ENCODE measurements around the gene OR5P2. TPM values are rescaled to one million over a fixed set of nuclear protein-coding genes. Genes with fewer than 3 reads are reported as not detected.
"Not testable (repeated sequence)": the region's sequence is repeated elsewhere in the genome, so short reads cannot be mapped to it uniquely, and the experiment has no call there.

The OR5P2 gene
- total RNA-seq, 3 donors from 2014 or later (not counting 1 experiment from before 2014, with no cell fraction given) = not detected

DNA sequence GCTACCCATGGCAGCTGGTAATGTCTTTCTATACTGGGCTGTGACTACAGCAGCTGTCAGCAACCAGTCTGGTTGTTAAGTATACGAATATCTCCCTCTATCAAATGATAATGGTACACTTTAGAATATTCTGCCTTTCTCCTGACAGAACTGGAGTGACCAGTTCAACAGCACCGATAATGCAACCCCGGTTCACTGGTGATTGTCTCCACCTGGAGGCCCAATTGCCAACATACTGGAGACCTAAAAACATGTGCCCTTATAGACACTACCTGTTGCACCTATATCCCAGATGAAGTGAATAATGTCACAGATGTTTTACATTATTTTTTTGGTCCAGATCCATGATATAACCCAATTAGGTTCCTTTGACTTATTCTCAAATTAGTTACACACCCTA, 21.1 kb downstream of the OR5P2 start:
- Mint-ChIP-seq H3K4me1 (no peaks in the 10 kb centered on the region), H3K36me3 (no peaks in the 10 kb centered on the region), H3K27me3 (ENCODE audit: low read depth in 2 of 2) (no peaks in the 10 kb centered on the region), H3K4me3 (no peak overlapping the region), H3K27ac (no peak overlapping the region), H3K9me3 (peaks cover 0 to 2% of the 10 kb centered on the region in 2 donors)
- Histone ChIP-seq H3K36me3 (ENCODE audit: control insufficient read depth, insufficient read depth, low read length) (no peaks in the 10 kb centered on the region), H3K9me3 (ENCODE audit: control insufficient read depth, insufficient read depth, low read length) (peaks cover 3% of the 10 kb centered on the region), H3K4me1 (ENCODE audit: control insufficient read depth, insufficient read depth, low read length) (no peaks in the 10 kb centered on the region), H3K27ac (ENCODE audit: low read length) (no peak overlapping the region), H3K4me3 (ENCODE audit: low read length) (no peak overlapping the region), H3K27me3 (ENCODE audit: control insufficient read depth, insufficient read depth, low read length) (no peaks in the 10 kb centered on the region)
- TF ChIP-seq, protein P1, sequence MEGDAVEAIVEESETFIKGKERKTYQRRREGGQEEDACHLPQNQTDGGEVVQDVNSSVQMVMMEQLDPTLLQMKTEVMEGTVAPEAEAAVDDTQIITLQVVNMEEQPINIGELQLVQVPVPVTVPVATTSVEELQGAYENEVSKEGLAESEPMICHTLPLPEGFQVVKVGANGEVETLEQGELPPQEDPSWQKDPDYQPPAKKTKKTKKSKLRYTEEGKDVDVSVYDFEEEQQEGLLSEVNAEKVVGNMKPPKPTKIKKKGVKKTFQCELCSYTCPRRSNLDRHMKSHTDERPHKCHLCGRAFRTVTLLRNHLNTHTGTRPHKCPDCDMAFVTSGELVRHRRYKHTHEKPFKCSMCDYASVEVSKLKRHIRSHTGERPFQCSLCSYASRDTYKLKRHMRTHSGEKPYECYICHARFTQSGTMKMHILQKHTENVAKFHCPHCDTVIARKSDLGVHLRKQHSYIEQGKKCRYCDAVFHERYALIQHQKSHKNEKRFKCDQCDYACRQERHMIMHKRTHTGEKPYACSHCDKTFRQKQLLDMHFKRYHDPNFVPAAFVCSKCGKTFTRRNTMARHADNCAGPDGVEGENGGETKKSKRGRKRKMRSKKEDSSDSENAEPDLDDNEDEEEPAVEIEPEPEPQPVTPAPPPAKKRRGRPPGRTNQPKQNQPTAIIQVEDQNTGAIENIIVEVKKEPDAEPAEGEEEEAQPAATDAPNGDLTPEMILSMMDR (IDR thresholded peaks at IDR 0.05) = no peak
- ATAC-seq = no peak
- WGBS (ENCODE audit: insufficient coverage) = 84% methylated on average over 3 of the region's 3 CpGs
- intact Hi-C loops (cut with micrococcal nuclease) = no loop called here
- DNase-seq = no peak

GRCh38 chr11:7764301-7764700, 32.4 kb downstream of the OR5P2 start:
- H3K4me1 ChIP-seq (ENCODE audit: control insufficient read depth, insufficient read depth, low read length); H3K4me3 Mint-ChIP-seq; H3K27ac Mint-ChIP-seq; H3K27ac ChIP-seq (ENCODE audit: low read length); H3K9me3 Mint-ChIP-seq; H3K27me3 Mint-ChIP-seq (ENCODE audit: low read depth in 2 of 2); DNase-seq; ATAC-seq; H3K36me3 ChIP-seq (ENCODE audit: control insufficient read depth, insufficient read depth, low read length); H3K9me3 ChIP-seq (ENCODE audit: control insufficient read depth, insufficient read depth, low read length); H3K4me1 Mint-ChIP-seq; H3K27me3 ChIP-seq (ENCODE audit: control insufficient read depth, insufficient read depth, low read length); H3K36me3 Mint-ChIP-seq; intact Hi-C loops (cut with micrococcal nuclease); H3K4me3 ChIP-seq (ENCODE audit: low read length): not testable (repeated sequence)
- WGBS (ENCODE audit: insufficient coverage) = 84% methylated on average over 9 of the region's 10 CpGs

GRCh38 chr11:7759010-7759409, 37.7 kb downstream of the OR5P2 start:
- Mint-ChIP-seq H3K36me3 (no peaks in the 10 kb centered on the region), H3K4me1 (no peaks in the 10 kb centered on the region), H3K27me3 (ENCODE audit: low read depth in 2 of 2) (peaks cover 0 to 2% of the 10 kb centered on the region in 2 donors), H3K9me3 (peaks cover 0 to 5% of the 10 kb centered on the region in 2 donors), H3K27ac (no peak overlapping the region), H3K4me3 (no peak overlapping the region)
- Histone ChIP-seq H3K4me1 (ENCODE audit: control insufficient read depth, insufficient read depth, low read length) (no peaks in the 10 kb centered on the region), H3K27ac (ENCODE audit: low read length) (no peak overlapping the region), H3K4me3 (ENCODE audit: low read length) (no peak overlapping the region), H3K9me3 (ENCODE audit: control insufficient read depth, insufficient read depth, low read length) (no peaks in the 10 kb centered on the region), H3K36me3 (ENCODE audit: control insufficient read depth, insufficient read depth, low read length) (no peaks in the 10 kb centered on the region), H3K27me3 (ENCODE audit: control insufficient read depth, insufficient read depth, low read length) (no peaks in the 10 kb centered on the region)
- intact Hi-C loops (cut with micrococcal nuclease) = no loop called here
- 58% methylated on average over 2 of the region's 2 CpGs for WGBS (ENCODE audit: insufficient coverage)
- no peak for ATAC-seq
- TF ChIP-seq, protein P1 (IDR thresholded peaks at IDR 0.05) = no peak
- no peak for DNase-seq

GRCh38 chr11:7749456-7749855, 47.3 kb downstream of the OR5P2 start:
- H3K4me3 Mint-ChIP-seq = no peak overlapping the region
- no peaks in the 10 kb centered on the region for H3K27me3 Mint-ChIP-seq (ENCODE audit: low read depth in 2 of 2)
- intact Hi-C loops (cut with micrococcal nuclease) = no loop called here
- Histone ChIP-seq H3K27me3 (ENCODE audit: control insufficient read depth, insufficient read depth, low read length) (no peaks in the 10 kb centered on the region), H3K4me1 (ENCODE audit: control insufficient read depth, insufficient read depth, low read length) (no peaks in the 10 kb centered on the region), H3K4me3 (ENCODE audit: low read length) (no peak overlapping the region), H3K27ac (ENCODE audit: low read length) (no peak overlapping the region), H3K36me3 (ENCODE audit: control insufficient read depth, insufficient read depth, low read length) (no peaks in the 10 kb centered on the region), H3K9me3 (ENCODE audit: control insufficient read depth, insufficient read depth, low read length) (no peaks in the 10 kb centered on the region)
- H3K27ac Mint-ChIP-seq = no peak overlapping the region
- H3K9me3 Mint-ChIP-seq = peaks cover 0 to 2% of the 10 kb centered on the region in 2 donors
- H3K4me1 Mint-ChIP-seq = no peaks in the 10 kb centered on the region
- H3K36me3 Mint-ChIP-seq = no peaks in the 10 kb centered on the region
- ATAC-seq (no peak), DNase-seq (no peak)
- 94% methylated on average over 2 of the region's 2 CpGs for WGBS (ENCODE audit: insufficient coverage)
- TF ChIP-seq, protein P1 (IDR thresholded peaks at IDR 0.05) = no peak

Other genes starting within 250 kb of the OR5P2 start
- gene CYB5R2, start 123.4 kb downstream of the OR5P2 start, total RNA-seq = 1 to 10 TPM in 1 of 3 donors, under 1 TPM in 2; 0.31 to 1.2 (median 0.55) TPM
- not detected for gene OVCH2, start 90.5 kb downstream of the OR5P2 start, total RNA-seq
- not detected for gene OR5P3, start 33.9 kb upstream of the OR5P2 start, total RNA-seq
- gene OR10A6, start 134.3 kb upstream of the OR5P2 start, total RNA-seq = not detected
- gene OR10A3, start 144.8 kb upstream of the OR5P2 start, total RNA-seq = not detected
- gene NLRP10, start 168.5 kb upstream of the OR5P2 start, total RNA-seq = not detected
- 100 to 1,000 TPM; 232 to 250 (median 247) TPM for gene EIF3F, start 190.4 kb upstream of the OR5P2 start, total RNA-seq

All from natural killer cell (primary cell).